HS-27A (cell line): ENCODE measurements around the gene IRX2.

Experiments used
- DNase-seq: peaks from one replicate; pipeline ENCODE4 v3.0.0-alpha.2; 2012; ENCODE audit warnings: low read depth, missing footprints

The IRX2 gene

DNA sequence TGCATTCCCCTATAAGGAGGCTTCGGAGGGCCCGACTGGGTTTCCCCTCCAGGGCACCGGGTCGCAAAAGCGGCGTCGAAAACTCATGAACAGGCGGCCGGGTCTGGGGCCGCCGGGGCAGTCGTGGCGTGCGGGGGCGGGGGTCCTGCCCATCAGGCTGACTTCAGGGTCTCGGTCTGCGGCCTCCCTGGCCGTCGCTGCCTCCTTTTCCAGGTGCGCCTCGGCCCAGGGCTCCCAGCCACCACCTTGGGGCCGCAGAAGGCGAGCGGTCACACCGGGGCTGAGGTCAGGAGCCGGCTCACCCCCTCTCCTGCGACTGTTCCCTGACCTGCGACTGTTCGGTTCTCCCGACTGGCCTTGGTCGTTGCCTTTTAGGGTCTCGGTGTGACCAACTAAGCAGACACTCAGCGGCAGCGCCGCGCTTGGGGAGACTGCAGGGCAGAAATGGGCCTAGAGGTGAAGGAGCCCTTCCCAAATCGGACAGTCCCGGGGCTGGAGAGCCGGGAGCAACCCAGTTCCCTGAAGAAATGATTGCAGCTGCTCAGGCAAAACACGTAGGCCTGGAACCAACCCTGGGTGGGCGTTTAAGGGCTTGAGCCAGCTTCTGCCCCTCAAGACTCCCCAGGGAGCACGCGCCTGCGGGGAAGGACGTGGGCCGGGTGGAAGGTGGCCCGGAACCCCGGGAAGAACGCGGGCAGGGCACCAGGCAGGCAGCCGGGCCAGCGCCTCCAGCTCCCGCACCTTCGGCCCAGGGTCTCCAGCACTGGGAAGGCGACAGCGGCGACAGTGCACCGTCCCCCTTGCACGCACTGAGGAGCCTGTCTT is 11.2 kb downstream of the IRX2 start:
- no peak for DNase-seq

DNA sequence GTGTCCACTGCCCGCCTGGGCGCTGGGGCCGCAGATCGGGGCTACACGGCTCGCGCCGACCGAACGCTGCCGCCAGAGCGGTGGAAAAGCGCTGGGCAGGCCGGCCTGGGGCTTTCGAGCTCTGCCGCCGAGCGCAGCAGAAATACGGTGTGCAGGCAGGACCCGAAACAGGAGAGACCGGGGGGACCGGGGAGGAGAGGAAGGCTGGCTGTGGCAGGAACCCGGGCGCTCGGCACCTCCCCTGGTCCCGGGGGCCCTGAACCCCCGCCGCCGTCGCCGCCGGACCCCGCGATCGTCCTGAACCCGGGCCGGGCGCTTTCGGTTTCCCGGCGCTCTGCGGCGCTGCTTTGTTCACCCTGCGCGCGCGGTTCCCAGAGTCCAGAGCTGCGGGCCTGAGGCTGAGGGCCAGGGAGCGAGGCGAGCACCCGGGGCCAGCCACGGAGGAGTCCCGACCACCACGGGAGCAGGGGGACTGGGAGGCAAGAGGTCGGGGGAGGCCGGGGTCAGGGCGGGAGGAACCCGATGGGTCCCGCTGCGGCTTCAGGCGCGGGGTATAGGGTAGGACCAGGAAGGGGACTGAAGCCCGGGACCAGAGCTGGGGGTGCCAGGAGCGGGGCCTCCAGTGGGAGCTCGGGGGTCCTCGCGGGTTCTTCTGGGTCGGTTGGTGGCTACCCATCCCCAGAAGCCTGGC is 12.0 kb downstream of the IRX2 start:
- DNase-seq, result no peak

DNA sequence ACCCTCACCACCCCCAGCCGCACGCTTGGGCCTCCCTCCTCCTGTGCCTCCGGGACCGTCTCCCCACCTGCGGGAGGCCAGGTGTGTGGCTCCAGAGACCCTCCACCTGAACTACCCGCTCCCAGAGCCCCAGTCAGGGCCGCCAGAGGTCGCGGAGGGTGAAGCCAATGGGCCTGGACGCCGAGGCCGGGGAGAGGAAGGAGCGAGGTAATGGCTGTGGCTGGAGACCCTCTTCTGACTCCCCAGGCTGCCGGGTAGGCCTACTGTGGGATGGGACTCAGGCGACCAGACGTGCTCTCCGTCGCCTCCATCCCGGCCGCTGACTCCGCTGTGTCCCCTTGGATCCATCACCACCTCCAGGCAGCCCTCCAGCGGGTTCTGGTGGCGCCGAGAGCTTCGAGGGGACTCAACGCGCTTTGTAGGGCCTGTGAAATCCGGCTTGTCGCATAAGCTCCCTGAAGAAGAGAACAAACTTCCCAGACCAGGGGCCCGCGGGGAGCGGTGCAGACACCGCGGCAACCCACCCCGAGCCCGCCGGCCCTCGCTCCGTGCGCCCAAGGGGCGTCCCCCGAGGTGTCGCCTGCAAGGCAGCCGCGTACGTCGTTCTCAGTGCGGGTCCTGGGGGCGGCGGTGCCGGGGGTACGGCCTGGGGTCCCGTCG is 12.6 kb downstream of the IRX2 start:
- DNase-seq, result no peak

DNA sequence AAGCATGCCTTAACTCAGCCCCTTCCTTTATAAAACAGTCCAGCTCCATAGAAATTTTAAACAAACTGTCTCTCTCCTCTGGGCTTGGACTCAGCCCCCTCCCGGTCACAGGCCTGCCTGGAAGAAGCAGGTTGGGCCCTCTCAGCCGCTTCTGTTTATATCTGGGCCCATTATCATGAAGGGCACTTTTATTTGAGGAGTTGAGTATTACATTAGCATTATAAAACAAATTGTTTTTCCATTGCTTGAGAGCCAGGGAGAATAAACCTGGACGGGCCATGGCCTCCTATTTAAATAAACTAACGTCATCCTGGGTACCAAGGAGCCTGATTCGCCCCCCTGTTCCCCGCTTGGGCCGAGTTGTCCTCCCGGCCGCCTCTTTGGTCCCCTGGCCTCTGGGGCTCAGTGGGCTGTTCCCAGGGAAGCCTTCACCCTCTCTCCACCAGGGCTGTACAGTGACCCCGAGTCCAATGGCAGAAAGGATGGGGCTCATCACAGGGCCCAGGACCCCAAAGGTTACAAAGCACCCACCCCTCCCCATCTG is 13.2 kb downstream of the IRX2 start:
- DNase-seq, result no peak

DNA sequence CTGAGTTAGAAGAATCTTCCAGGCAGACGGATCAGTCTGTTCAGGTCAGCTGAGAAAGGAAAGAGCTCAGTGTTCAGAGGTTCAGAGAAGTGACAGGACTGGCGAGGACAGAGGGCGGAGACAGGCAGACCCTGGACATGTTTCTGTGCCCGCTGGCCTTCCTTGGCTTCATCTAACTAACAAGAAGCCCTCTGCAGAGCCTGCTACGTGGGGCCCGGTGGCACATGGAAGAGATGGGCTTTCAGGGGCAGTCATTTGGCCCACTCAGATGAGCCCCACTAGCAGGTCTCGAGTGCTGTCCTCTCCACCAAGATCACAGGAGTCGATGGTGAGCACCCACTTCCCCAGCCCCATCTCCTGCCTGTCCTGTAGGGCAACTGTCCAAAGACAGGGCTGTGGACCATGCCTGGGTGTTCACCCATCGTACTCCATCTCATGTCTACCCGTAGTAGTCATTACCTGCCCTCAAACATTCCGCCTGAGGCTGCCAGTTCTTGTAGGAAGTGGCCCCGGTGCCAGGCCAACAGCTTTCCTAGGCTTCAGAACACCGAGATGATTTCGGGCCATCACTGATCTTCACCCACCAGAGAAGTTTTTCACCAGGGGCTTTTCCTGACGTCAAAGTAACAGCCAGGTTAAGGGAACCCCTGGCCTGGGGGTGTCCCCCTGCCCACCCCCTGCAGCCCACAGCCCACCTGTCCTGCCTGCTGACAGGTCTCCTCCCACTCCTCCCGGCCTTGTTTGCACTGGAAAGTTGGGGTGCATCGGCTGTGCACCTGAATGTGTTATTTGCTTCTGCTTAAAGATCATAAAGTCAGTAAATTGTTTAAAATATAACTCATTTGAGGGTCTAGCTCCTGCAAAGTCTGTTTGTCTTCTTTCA is 14.0 kb downstream of the IRX2 start:
- no peak for DNase-seq

DNA sequence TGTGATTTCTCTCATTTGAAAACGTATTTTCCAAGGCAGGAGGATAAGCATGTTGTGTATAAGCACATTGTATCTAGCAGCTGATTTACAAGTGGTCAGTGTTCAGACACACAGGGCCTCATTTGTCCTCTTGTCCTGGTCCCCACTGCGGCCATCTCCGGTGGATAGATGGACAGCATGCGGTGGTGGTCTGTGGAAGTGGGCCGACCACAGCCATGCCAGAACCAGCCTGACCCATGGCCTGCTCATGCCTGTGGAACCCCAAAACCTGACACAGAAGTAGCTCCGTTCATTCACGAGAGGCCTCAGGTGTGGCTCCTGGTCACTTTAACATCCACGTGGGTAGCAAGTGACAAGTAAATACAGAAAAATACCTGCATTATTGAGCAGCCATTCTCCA is 14.6 kb downstream of the IRX2 start:
- no peak for DNase-seq

DNA sequence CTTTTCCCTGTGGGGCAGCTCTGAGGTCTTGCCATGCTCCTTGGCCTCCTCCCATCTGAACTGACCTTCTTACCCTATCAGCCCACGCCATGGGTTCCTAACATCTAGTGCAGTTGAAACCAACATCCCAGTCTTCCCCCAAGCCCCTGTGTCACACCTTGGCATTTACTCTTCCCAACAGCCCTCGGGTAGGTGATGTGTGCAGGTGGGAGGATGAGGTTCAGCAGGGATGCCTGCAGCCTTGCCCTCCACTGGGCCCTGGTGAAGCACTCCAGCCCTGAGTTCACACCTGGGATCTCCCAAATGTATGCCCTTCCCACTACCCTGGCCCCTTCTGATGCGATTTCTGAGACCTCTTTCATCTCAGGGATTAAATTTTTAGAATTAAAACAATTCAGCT is 15.5 kb downstream of the IRX2 start:
- DNase-seq, result no peak

DNA sequence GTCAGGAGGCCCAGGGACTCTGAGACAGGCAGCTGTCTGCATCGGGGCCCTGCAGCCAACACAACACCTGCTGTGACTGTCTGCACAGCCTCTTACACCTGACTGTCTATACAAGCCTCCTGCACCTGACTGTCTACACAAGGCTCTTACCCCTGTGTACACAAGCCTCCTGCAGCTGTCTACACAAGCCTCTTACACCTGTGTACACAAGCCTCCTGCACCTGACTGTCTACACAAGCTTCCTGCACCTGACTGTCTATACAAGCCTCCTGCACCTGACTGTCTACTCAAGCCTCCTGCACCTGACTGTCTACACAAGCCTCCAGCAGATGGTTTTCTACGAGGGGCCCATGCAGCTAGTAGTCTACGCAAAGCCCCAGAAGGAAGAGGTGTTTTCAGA is 18.6 kb downstream of the IRX2 start:
- no peak for DNase-seq

DNA sequence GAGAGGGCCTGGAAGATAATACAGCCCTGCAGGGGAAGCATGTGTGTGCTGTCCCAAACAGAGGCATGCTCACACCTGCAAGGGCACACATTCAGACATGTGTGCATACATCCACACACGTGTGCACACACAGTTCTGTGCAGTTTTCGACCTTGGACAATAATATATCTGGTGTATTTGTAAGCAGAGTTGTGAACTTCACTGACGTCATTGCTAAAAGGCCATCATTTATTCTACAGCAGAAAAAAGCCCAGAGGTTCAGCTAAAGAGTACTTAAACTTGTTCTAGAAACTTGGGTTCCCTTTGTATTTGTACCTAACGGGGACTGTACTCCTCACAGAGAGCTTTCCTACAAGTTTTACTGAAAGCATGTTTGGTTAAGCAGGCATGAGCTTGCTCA is 19.5 kb downstream of the IRX2 start:
- DNase-seq, result no peak

DNA sequence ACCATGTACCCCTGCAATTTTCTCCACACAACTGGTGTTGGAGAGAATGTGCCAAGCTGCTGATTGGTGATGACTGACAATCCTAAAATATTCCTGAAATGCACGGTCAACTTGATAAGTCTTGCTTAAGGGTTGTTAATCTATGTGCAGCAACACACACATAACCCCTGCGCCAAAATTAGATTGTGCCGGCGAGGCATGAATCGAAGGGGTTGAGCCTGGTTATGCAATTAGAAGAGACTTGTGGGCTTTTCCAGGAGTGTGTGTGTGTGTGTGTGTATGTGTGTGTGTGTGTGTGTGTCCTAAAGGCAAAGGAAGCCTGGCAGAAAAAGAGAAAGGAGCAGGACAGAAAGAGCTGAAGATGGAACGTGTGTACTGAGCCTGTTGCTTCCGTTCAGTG is 22.3 kb downstream of the IRX2 start:
- DNase-seq, result no peak

DNA sequence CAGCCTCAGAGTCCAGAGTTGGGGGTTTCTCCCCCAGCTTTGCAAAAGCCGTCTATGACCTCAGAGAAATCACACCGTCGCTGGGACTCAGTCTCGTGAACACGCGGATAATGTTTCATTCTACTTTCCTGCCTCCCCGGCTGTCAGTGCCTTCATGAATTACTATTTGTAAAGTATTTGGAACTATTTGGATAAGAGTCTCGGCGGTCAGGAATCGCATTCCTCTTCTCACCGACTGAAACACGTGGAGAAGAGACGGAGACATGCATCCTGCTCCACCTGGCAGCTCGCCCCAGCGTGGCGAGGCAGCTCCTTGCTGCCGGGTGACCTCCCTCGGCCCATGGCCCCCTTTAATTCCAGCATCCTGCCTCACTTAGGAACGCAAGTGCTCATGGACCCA is 23.9 kb downstream of the IRX2 start:
- no peak for DNase-seq

DNA sequence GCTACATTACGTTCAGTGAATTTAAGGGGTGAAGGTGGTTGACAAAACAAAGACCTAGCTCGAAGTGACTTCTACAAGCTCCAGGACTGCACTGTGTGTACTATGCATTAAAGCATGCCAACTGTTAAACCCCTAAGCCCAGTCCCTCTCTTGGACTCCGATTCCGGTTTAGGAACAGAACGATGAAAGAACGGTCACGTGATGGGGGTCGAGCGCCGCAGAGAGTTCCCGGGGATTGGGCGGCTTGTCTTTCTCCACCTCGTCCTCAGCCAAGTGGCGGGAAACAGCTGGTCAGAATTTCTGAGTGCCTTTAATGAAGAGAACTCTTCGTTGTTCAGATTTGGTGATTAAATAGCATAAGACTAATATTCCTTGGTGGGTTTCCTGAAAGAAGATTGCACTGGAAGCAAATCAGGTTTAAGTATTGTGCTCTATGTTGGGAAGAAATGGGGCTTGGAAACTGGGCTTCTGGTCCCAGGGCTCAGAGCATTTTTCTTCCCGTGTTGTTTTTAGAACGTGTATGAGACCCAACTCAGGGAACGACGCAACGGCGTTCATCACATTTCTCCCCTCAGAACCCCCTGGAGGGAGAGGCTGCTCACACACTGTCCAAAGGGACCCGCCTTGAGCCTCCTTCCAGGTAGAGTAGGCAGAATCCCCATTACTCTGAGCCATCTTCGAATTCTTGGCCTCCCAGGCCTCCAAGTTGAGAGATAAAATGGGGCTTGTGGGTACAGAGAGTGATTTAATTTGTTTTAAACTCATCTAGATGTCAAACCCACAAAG is 25.3 kb downstream of the IRX2 start:
- DNase-seq, result no peak

DNA sequence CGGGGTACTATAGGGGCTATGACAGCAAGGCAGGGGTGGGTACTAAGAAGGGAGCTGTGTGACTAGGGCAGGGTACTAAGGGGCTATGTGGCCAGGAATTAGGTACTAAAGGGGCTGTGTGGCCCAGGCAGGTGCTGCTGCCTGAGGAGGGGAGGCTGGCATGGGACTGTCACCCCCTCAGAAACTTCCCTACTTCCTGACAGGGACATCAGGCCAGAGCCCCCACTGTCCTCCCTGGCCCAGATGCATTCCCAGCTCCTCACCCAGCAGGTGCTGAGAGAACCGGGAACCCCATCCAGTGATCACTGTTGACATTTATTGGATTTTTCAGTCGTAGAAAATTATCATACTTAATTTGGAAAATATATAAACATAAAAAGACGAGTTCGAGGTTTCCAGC is 26.6 kb downstream of the IRX2 start:
- no peak for DNase-seq

DNA sequence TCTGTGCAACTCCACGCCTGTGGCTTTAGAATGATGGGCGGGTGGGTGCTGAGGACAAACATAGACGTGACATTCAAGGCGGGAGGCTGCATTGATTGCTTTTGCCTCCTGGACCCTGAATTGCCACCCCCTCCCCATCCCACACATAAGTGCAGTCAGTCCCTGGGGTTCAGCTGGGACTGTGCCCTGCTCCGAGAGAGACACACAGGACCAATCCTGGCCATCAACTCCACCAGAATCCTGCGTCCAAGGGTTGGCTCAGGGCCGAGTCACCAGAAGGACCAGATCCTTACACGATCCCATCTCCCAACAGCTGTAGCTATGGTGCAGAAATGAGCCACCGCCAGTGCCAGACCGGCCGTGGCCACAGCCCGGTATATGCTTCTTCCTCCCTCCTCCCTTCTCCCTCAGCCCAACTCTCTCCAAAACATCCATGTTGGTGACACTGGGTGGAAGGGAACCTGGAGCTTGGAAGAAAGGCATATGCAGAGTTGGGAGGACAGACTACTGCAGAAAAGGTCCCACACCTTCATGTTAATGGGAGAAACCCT is 27.4 kb downstream of the IRX2 start:
- DNase-seq, result no peak

DNA sequence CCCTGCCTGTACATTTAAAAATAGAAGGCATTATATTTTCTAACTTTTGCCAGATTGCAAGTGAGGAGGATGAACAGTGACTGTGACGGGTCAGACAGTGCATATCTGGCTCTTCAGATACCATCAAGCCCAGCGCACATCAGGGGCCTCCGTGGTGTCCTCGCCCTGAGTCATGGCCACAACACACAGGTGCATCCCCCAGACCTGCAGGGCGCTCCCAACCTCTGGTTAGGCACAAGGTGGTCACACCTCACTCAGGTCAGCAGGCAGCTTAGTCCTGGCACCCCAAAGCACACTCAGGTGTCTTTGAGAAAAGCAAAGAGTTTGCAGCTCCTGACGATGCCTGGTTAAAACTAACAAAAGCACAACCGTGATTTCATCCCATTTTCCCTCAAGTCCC is 28.6 kb downstream of the IRX2 start:
- no peak for DNase-seq

DNA sequence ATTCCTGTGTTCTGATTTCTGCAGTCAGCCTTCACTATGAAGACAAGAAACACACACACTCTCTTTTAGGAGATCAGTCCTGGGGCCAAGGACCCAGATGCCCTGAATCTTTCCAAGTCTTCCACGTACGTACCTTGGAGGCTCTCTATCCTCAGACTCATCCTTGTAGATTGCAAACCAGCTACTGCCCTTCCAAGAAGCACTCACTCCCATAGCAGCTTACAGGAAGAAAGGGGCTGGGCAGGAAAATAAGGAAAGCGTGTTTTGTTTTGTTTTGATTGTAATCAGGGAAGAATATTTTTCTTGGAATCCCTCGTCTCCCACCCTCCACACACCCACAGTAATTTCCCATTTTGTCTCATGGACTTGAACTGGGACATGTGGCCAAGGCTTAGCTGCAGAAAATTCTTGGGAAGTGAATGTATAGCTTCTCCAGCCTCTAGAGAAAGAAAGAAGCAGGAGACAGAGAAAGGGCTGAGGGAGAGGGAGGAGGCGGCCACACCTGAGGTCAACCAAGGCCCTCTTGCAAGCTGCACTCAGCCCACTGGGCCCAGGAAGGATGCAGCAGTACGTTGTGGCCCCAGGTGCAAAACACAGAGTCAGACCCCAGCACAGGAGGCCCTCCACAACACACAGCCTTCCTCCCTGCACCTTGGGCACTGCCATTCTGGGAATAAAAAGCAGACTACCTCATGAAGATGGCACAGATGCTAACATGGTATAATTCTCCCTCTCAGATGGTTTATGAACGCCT is 29.9 kb downstream of the IRX2 start:
- no peak for DNase-seq

DNA sequence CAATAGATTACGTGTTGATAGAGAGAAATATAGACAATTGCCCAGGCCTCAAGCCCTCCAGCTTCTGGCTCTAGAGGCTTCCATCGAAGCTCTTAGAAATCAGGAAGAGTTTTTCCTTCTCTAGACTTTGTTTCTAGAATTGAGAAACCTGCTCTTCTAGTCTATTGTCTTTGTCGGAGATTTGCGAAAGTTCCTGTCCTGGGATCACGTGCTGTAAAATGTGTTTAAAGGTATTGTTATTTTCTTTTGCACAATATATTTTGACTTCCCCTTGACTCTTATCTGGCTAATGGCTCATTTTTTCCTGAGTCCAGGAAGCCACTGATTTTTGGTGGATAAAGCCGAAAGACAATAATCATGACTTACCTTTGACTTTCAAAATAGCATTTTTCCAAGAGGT is 32.1 kb downstream of the IRX2 start:
- no peak for DNase-seq

DNA sequence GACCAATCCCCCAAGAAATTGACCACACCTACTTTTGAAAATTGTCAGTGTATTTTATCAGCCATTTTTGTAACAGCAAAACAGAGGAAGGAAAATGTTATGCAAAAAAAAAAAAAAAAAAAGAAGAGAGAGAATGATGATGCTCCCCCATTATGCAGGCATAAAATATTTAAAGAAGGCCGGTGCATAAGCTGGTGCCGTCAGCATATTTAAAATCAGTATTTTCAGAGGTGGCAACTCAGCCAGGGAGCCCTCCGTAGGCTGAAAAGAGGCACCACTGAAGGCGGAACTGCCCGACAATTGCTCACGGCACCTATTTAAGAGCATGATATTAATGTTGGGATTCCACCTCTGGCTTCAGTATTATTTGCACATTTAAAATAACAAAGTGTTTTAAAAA is 33.4 kb downstream of the IRX2 start:
- no peak for DNase-seq

DNA sequence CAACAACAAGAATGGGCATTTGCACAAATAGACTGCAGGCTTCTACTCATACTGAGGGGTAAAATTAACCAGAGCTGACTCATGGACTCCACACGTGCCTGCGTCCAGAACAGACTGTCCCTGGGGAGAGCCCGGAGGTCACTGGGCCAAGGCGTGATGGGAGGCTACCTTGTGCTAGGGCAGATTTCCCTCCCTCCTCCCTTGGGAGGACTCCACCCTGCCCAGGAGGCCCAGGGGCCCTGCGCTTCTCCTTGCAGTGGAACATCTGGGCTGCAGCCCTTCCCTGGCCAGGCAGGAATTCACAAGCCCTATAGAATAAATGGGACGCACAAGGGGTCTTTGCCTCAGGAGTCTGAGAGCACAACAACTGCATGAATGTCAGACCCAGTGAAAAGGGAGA is 35.6 kb downstream of the IRX2 start:
- DNase-seq, result no peak

DNA sequence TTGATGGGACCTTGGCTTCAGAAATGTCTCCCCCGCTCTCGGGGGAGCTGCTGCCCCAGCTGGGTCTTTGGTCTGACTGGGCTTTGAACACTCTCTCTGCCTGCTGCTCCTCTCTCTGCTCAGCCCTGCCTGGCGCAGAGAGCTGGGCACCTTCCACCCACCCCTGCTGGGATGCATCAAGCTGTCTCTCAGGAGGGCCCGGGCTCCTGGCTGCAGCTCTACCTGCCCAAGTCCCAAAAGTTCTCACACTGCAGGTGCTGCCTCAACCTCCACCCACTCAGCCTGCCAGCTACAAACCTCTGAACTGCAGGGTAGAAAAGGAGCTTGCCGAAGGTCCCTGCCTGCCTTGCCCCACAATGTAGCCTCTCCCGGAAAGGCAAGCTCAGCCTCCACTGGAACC is 36.7 kb downstream of the IRX2 start:
- no peak for DNase-seq
